CD1c-positive myeloid dendritic cell (primary cell): ENCODE results near the gene PIK3IP1.
A peak's percentile ranks its signal among the peaks of the same experiment; 100 is the strongest.

Source experiments
- DNase-seq: peaks from one replicate; pipeline ENCODE4 v3.0.0-alpha.2; 2016; ENCODE audit errors: extremely low spot score

The PIK3IP1 gene

GRCh38 chr22:31279327-31279669, 13.0 kb downstream of the PIK3IP1 start:
- DNase-seq = no peak

GRCh38 chr22:31278626-31279326, 13.5 kb downstream of the PIK3IP1 start:
- no peak for DNase-seq

- DNase-seq = no peak
Observed at GRCh38 chr22:31278151-31278621, 14.1 kb downstream of the PIK3IP1 start.

GRCh38 chr22:31277741-31278140, 14.5 kb downstream of the PIK3IP1 start:
- DNase-seq = no peak

GRCh38 chr22:31276426-31277167, 15.7 kb downstream of the PIK3IP1 start:
- no peak for DNase-seq

GRCh38 chr22:31275576-31275975, 16.7 kb downstream of the PIK3IP1 start:
- no peak for DNase-seq

GRCh38 chr22:31275018-31275417, 17.3 kb downstream of the PIK3IP1 start:
- no peak for DNase-seq

- DNase-seq = no peak
Observed at GRCh38 chr22:31274017-31274416, 18.3 kb downstream of the PIK3IP1 start.

GRCh38 chr22:31272522-31273446, 19.5 kb downstream of the PIK3IP1 start:
- peak; percentile 64 for DNase-seq

- DNase-seq = no peak
Observed at GRCh38 chr22:31271485-31271884, 20.8 kb downstream of the PIK3IP1 start.

GRCh38 chr22:31271026-31271425, 21.3 kb downstream of the PIK3IP1 start:
- no peak for DNase-seq

GRCh38 chr22:31269892-31270579, 22.3 kb downstream of the PIK3IP1 start:
- DNase-seq = no peak

GRCh38 chr22:31268281-31268680, 24.0 kb downstream of the PIK3IP1 start:
- DNase-seq = no peak

- no peak for DNase-seq
Observed at GRCh38 chr22:31263896-31264640, 28.2 kb downstream of the PIK3IP1 start.

GRCh38 chr22:31262312-31263133, 29.8 kb downstream of the PIK3IP1 start:
- DNase-seq = no peak

- no peak for DNase-seq
Observed at GRCh38 chr22:31260474-31260856, 31.8 kb downstream of the PIK3IP1 start.

GRCh38 chr22:31259798-31260473, 32.4 kb downstream of the PIK3IP1 start:
- no peak for DNase-seq

GRCh38 chr22:31253949-31254348, 38.3 kb downstream of the PIK3IP1 start:
- no peak for DNase-seq
